OCI-LY3 (cell line): ENCODE measurements around the gene CTSD.

Experiments used
- EZH2phosphoT487 ChIP-seq: fragments of 200-600 bp; shearing (Covaris generic); IDR thresholded peaks from 2 replicates; pipeline ENCODE4 v1.6.1; 2018; ENCODE audit warnings: antibody characterized with exemption, mixed run types, low read depth
- TF ChIP-seq, protein P1 (sequence below): fragments of 200-600, 300-600 bp; sonication (generic); IDR thresholded peaks from 2 replicates; pipeline ENCODE4 v1.5.1; 2014; ENCODE audit warnings: antibody characterized with exemption, low read length, low read depth

DNA sequence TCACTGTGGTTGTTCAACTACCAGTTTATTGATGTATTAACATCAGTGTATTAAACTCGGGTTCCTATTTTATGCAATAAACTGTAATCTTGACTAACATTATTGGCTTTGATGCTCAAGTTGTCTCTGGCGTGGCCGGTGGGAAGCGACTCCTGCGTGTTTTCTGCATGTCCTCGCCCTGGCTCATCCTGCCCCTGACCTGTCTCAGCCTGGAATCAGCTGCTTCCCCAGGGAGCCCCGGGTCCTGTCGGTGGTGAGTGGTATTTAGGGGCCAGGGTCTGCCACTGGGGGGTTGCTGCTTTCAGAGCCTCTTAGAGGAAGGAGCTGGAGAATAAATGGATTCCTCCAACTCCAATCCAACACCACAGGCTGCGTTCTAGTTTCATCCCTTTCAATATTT, 35.9 kb downstream of the CTSD start:
- TF ChIP-seq, protein P1, sequence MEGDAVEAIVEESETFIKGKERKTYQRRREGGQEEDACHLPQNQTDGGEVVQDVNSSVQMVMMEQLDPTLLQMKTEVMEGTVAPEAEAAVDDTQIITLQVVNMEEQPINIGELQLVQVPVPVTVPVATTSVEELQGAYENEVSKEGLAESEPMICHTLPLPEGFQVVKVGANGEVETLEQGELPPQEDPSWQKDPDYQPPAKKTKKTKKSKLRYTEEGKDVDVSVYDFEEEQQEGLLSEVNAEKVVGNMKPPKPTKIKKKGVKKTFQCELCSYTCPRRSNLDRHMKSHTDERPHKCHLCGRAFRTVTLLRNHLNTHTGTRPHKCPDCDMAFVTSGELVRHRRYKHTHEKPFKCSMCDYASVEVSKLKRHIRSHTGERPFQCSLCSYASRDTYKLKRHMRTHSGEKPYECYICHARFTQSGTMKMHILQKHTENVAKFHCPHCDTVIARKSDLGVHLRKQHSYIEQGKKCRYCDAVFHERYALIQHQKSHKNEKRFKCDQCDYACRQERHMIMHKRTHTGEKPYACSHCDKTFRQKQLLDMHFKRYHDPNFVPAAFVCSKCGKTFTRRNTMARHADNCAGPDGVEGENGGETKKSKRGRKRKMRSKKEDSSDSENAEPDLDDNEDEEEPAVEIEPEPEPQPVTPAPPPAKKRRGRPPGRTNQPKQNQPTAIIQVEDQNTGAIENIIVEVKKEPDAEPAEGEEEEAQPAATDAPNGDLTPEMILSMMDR = no peak
- TF ChIP-seq EZH2phosphoT487 = no peak
